ENCODE results near the gene HPSE2. TPM values are rescaled to one million over a fixed set of nuclear protein-coding genes. Genes with fewer than 3 reads are reported as not detected.

HPSE2 gene
- total and polyA plus RNA-seq, 2 experiments from 2014 or later = 0.10 to 0.24 TPM

GRCh38 chr10:98427011-98427515 lies 808.6 kb downstream of the HPSE2 start:
- no peak overlapping the region for H3K27ac Mint-ChIP-seq
- Histone ChIP-seq H3K27me3 (ENCODE audit: insufficient read depth) (no peaks in the 10 kb centered on the region), H3K4me1 (ENCODE audit: insufficient read depth) (no peaks in the 10 kb centered on the region), H3K36me3 (ENCODE audit: insufficient read depth) (peaks cover 6% of the 10 kb centered on the region), H3F3A (replicated peaks; ENCODE audit: low read depth) (no peaks in the 10 kb centered on the region), H3K4me2 (no peak overlapping the region), H3K9me2 (ENCODE audit: insufficient read depth) (no peaks in the 10 kb centered on the region), H4K20me1 (replicated peaks; ENCODE audit: insufficient read depth) (no peaks in the 10 kb centered on the region; the same call in 1 of the 2 replicates), H3K4me3 (no peak overlapping the region), H3K79me2 (replicated peaks; ENCODE audit: insufficient read depth) (no peaks in the 10 kb centered on the region), H3K27ac (ENCODE audit: low read depth) (no peak overlapping the region), H2AFZ (no peak overlapping the region)
- H3K4me3 Mint-ChIP-seq = no peak overlapping the region
- no peak for DNase-seq (ENCODE audit: low spot score)
- H3K27me3 Mint-ChIP-seq (ENCODE audit: insufficient read depth, low read depth, poor library complexity) = peaks cover 7% of the 10 kb centered on the region
- no peaks in the 10 kb centered on the region for H3K4me1 Mint-ChIP-seq
- ATAC-seq = no peak
- TF ChIP-seq EZH2 (IDR thresholded peaks at IDR 0.05; ENCODE audit: low read depth, unreplicated experiment) (no peak), CTCF (conservative IDR thresholded peaks at IDR 0.05; ENCODE audit: low read depth in 2 of 2) (no peak), CREB1 (CRISPR knock-in tag; IDR thresholded peaks at IDR 0.05; ENCODE audit: low read depth) (no peak), REST (IDR thresholded peaks at IDR 0.05; ENCODE audit: unreplicated experiment) (no peak), EZH2phosphoT487 (IDR thresholded peaks at IDR 0.05; ENCODE audit: unreplicated experiment) (no peak), POLR2AphosphoS5 (IDR thresholded peaks at IDR 0.05; ENCODE audit: low read depth) (no peak), ZNF462 (CRISPR knock-in tag; IDR thresholded peaks at IDR 0.05) (no peak), NANOG (IDR thresholded peaks at IDR 0.05; ENCODE audit: borderline replicate concordance) (no peak), ZNF114 (CRISPR knock-in tag; IDR thresholded peaks at IDR 0.05) (no peak)
- peaks cover 12% of the 10 kb centered on the region for H3K9me3 Mint-ChIP-seq
- H3K36me3 Mint-ChIP-seq (ENCODE audit: low read depth) = peaks cover 23% of the 10 kb centered on the region

Measured in GM23338 (cell line).